Sigmoid colon (tissue), 7 donors: ENCODE measurements around the gene CXCL3. TPM values are rescaled to one million over a fixed set of nuclear protein-coding genes. Genes with fewer than 3 reads are reported as not detected.

Experiments
- DNase-seq: peaks from one replicate; pipeline ENCODE4 v3.0.0-alpha.2; 2019
- H3K27ac ChIP-seq, 4 donors: fragments of 200-600 bp; sonication (generic); one replicate each; pipeline ENCODE4 v1.5.1; 2016 to 2019; ENCODE audit warnings: mild to moderate bottlenecking in 1 of 4
- H3K27me3 ChIP-seq, 3 donors: fragments of 200-600 bp; sonication (generic); one replicate each; pipeline ENCODE4 v1.5.1; 2019; ENCODE audit warnings: mild to moderate bottlenecking in 1 of 3
- H3K36me3 ChIP-seq, 4 donors: fragments of 200-600 bp; sonication (generic); one replicate each; pipeline ENCODE4 v1.5.1; 2016 to 2019
- H3K4me1 ChIP-seq, 4 donors: fragments of 200-600 bp; sonication (generic); one replicate each; pipeline ENCODE4 v1.5.1; 2017 to 2019
- H3K4me3 ChIP-seq, 4 donors: fragments of 200-600 bp; sonication (generic); one replicate each; pipeline ENCODE4 v1.5.1; 2017 to 2019; ENCODE audit warnings: mild to moderate bottlenecking in 2 of 4, moderate library complexity in 1 of 4
- H3K9me3 ChIP-seq, 4 donors: fragments of 200-600 bp in 3 of 4; sonication (generic) in 3 of 4; one replicate each; pipeline versions ENCODE4 v1.5.1 to v1.6.1; 2013 to 2019
- CTCF ChIP-seq, 4 experiments: fragments of 450-650 bp in 3 of 4; fragments of 200-600 bp in 1 of 4; IDR thresholded peaks; one replicate each; pipeline ENCODE4 v1.5.1; 2016 to 2019; ENCODE audit warnings: antibody characterized with exemption in 4 of 4, mild to moderate bottlenecking in 3 of 4, moderate library complexity in 2 of 4
- EP300 ChIP-seq, 4 donors: sonication (generic); formaldehyde crosslinking; IDR thresholded peaks; one replicate each; pipeline ENCODE4 v1.6.1; 2017; ENCODE audit warnings: antibody characterized with exemption in 4 of 4
- POLR2A ChIP-seq, 2 donors: fragments of 450-650 bp; IDR thresholded peaks; one replicate each; pipeline ENCODE4 v1.6.1; 2016; ENCODE audit warnings: antibody characterized with exemption in 2 of 2, mild to moderate bottlenecking in 2 of 2, moderate library complexity in 2 of 2
- POLR2AphosphoS5 ChIP-seq, 4 donors: sonication (generic); formaldehyde crosslinking; IDR thresholded peaks; one replicate each; pipeline ENCODE4 v1.6.1; 2017; ENCODE audit warnings: antibody characterized with exemption in 4 of 4
- WGBS, 2 donors: extraction: QIAGEN DNeasy Blood & Tissue Kit; methylation state at CpG; one replicate each; pipeline ENCODE4 v1.1.7; 2013; 5-methylcytosine and 5-hydroxymethylcytosine counted together
- intact Hi-C: fragments of 100-400 bp; cut with DNase I; formaldehyde crosslinking; loops from one replicate; pipeline ENCODE4 v1.15.1; 2023
- polyA plus RNA-seq, 3 donors: library from polyadenylated mRNA; stranded (reverse); fragments of 200-250 nt; gene quantifications; one replicate each; pipeline ENCODE4 v1.2.3, GENCODE V29; 2013
- total RNA-seq, 4 donors: library from RNA; depleted of rRNA; stranded (reverse); fragments of >200 nt; gene quantifications; one replicate each; pipeline ENCODE4 v1.1.0, GENCODE V29; 2016
- donor health status: healthy with polysubstance abuse.
- donor health status: Bipolar disorder and iron deficiency.
- donor health status: healthy.

Gene CXCL3
- total and polyA plus RNA-seq, 7 donors = 2.4 to 82.2 (median 4.1) TPM; not detected in 3

- H3K27ac ChIP-seq = no peak overlapping the region
- H3K9me3 ChIP-seq = peaks cover 0 to 2% (median 0%) of the 10 kb centered on the region in 4 donors
- 18 to 32% methylated on average over 1 of the region's 1 CpG for WGBS, 2 donors
- H3K4me1 ChIP-seq = no peaks in the 10 kb centered on the region
- TF ChIP-seq POLR2A (IDR thresholded peaks at IDR 0.05) (no peak), CTCF (IDR thresholded peaks at IDR 0.05) (no peak), EP300 (IDR thresholded peaks at IDR 0.05) (no peak), POLR2AphosphoS5 (IDR thresholded peaks at IDR 0.05) (no peak)
- H3K27me3 ChIP-seq = no peaks in the 10 kb centered on the region
- no peaks in the 10 kb centered on the region for H3K36me3 ChIP-seq
- intact Hi-C loops = no loop called here
- H3K4me3 ChIP-seq = no peak overlapping the region
- no peak for DNase-seq
Measured at GRCh38 chr4:74014332-74014731, 24.2 kb downstream of the CXCL3 start.

- no peaks in the 10 kb centered on the region for H3K36me3 ChIP-seq
- 86% methylated on average over 2 of the region's 2 CpGs for WGBS, 2 donors
- H3K27ac ChIP-seq = no peak overlapping the region
- no peak for DNase-seq
- intact Hi-C loops = no loop called here
- H3K9me3 ChIP-seq = peaks cover 0 to 2% (median 0%) of the 10 kb centered on the region in 4 donors
- TF ChIP-seq CTCF (IDR thresholded peaks at IDR 0.05) (no peak), POLR2A (IDR thresholded peaks at IDR 0.05) (no peak), POLR2AphosphoS5 (IDR thresholded peaks at IDR 0.05) (no peak), EP300 (IDR thresholded peaks at IDR 0.05) (no peak)
- no peaks in the 10 kb centered on the region for H3K27me3 ChIP-seq
- H3K4me1 ChIP-seq = no peaks in the 10 kb centered on the region
- no peak overlapping the region for H3K4me3 ChIP-seq
Measured at GRCh38 chr4:74013264-74013663, 25.2 kb downstream of the CXCL3 start.

GRCh38 chr4:74012130-74012529, 26.4 kb downstream of the CXCL3 start:
- TF ChIP-seq POLR2AphosphoS5 (IDR thresholded peaks at IDR 0.05) (no peak), POLR2A (IDR thresholded peaks at IDR 0.05) (no peak), EP300 (IDR thresholded peaks at IDR 0.05) (no peak), CTCF (IDR thresholded peaks at IDR 0.05) (no peak)
- DNase-seq = no peak
- no peak overlapping the region for H3K27ac ChIP-seq
- H3K27me3 ChIP-seq = no peaks in the 10 kb centered on the region
- H3K36me3 ChIP-seq = no peaks in the 10 kb centered on the region
- H3K9me3 ChIP-seq = peaks cover 0 to 2% (median 0%) of the 10 kb centered on the region in 4 donors
- WGBS, 2 donors = 88 to 89% methylated on average over 4 of the region's 4 CpGs
- intact Hi-C loops = no loop called here
- H3K4me3 ChIP-seq = no peak overlapping the region
- H3K4me1 ChIP-seq = no peaks in the 10 kb centered on the region

- Histone ChIP-seq H3K27me3 (no peaks in the 10 kb centered on the region), H3K9me3 (peaks cover 0 to 2% (median 0%) of the 10 kb centered on the region in 4 donors), H3K36me3 (no peaks in the 10 kb centered on the region), H3K27ac (no peak overlapping the region), H3K4me3 (no peak overlapping the region), H3K4me1 (no peaks in the 10 kb centered on the region)
- intact Hi-C loops = no loop called here
- WGBS, 2 donors = 29 to 72% methylated on average over 3 of the region's 3 CpGs
- no peak for DNase-seq
- no peak for TF ChIP-seq POLR2A (IDR thresholded peaks at IDR 0.05)
- no peak for TF ChIP-seq POLR2AphosphoS5 (IDR thresholded peaks at IDR 0.05)
- no peak for TF ChIP-seq EP300 (IDR thresholded peaks at IDR 0.05)
- no peak for TF ChIP-seq CTCF (IDR thresholded peaks at IDR 0.05)
Measured at GRCh38 chr4:74009307-74009706, 29.2 kb downstream of the CXCL3 start.

- Histone ChIP-seq H3K4me1 (no peaks in the 10 kb centered on the region), H3K9me3 (peaks cover 0 to 2% (median 0%) of the 10 kb centered on the region in 4 donors), H3K36me3 (no peaks in the 10 kb centered on the region), H3K4me3 (no peak overlapping the region), H3K27ac (no peak overlapping the region), H3K27me3 (no peaks in the 10 kb centered on the region)
- DNase-seq = no peak
- intact Hi-C loops = no loop called here
- WGBS, 2 donors = 41 to 67% methylated on average over 2 of the region's 2 CpGs
- peak in 1 of 4 donors; percentile 30 for TF ChIP-seq POLR2AphosphoS5 (IDR thresholded peaks at IDR 0.05)
- TF ChIP-seq EP300 (IDR thresholded peaks at IDR 0.05) = no peak
Measured at GRCh38 chr4:74006009-74006476, 32.4 kb downstream of the CXCL3 start.
